ENCODE data around the gene IPMK. TPM values are rescaled to one million over a fixed set of nuclear protein-coding genes. Genes with fewer than 3 reads are reported as not detected.

The IPMK gene
- total RNA-seq (2022; extraction: Qiagen RNA extraction; ENCODE audit: low read depth): 0.84 to 3.6 TPM (median 2.8 TPM) in 5 replicates

DNA sequence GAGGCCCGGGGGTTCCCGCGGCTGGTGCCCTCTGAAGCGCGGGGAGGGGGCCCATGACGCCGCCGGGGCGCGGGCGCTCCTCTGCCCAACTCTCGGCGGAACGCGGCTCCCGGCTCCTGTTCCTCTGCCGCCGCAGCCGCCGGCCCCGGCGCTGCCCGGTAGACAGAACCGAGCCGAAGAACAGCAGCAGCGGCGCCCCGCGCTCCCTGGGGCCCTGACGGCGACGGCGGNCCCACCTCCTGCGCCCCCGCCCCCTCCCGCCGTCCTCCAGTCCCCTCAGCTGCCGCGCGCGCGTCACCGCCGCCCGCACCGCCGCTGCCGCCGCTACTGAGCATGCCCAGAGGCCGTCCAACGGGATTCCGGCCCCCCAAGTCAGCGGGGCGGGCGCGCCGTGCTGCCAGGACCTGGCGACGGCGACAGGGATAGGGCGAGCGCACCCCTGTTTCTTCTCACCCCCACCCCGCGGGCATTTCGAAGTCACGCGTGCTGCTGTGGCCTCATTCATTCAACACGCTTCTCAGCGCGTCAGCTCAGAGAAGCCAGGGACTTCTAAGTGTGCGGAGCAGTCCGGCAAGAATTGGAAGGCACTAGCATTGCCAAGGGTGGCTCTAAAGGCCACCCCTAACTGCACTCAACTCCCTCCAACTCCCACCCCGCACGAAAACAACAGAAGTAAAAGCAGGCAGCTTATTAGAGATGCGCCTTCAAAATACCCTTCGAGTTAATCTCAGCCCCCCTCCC, at the start of gene IPMK:
IPMK (minus strand) TSS at position 182 of the 741 bp plus-strand sequence. CDS start 283 bp downstream, outside the sequence.

DNA sequence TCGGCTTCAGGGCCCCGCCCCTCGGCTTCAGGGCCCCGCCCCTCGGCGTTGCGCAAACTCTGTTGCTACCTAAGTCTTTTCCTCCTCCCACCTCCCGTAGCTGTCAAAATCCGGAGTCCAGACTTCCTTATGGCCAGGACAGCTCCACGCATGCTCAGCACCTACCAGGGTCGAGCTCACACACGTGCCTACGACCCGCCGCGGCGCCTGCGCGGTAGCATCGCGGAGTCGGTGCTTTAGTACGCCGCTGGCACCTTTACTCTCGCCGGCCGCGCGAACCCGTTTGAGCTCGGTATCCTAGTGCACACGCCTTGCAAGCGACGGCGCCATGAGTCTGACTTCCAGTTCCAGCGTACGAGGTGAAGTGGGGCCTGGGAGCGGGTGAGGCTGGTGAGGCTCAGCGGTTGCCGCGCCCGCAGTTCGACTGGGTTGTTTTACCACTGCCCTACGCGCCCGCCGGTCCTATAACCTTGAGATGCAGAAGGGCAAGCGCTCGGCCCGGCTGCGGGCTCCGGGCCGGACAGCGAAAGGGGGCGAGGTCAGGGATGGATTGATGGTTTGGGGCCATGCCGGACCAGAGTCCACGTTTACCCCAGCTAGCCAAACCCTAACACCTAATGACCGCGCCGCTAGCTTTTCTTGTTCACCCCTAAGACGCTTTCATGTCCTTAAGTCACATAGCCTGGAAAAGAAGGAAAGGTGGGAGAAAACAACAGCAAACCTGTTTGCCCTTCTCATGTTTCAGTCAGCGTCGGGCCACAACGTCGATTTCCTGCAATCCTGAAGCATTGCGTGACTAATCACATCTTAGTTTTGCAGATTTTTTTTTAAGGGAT, 1.5 kb upstream of the IPMK start, which contains the start of gene CISD1:
CISD1 (plus strand) TSS at position 217 of the 836 bp plus-strand sequence; CDS start at position 329, 112 bp downstream.

Other genes starting within 250 kb of the IPMK start
- gene CISD1, start 1.3 kb upstream of the IPMK start, total RNA-seq (2022; extraction: Qiagen RNA extraction; ENCODE audit: low read depth): 38.1 to 56.7 TPM (median 53.0 TPM) in 5 replicates
- 6.8 to 25.6 TPM (median 22.5 TPM) in 5 replicates for gene UBE2D1, start 67.1 kb upstream of the IPMK start, total RNA-seq (2022; extraction: Qiagen RNA extraction; ENCODE audit: low read depth)
- gene TFAM, start 117.5 kb upstream of the IPMK start, total RNA-seq (2022; extraction: Qiagen RNA extraction; ENCODE audit: low read depth): 49.0 to 91.5 TPM (median 76.5 TPM) in 5 replicates
- gene BICC1, start 245.0 kb upstream of the IPMK start, total RNA-seq (2022; extraction: Qiagen RNA extraction; ENCODE audit: low read depth): 18.2 to 27.4 TPM (median 24.7 TPM) in 5 replicates

Measured in A549 treated with RU486 at 1 μM for 4 hours (cell line).